K562 (cell line): ENCODE data around the gene ADAMTS6. TPM values are rescaled to one million over a fixed set of nuclear protein-coding genes. Genes with fewer than 3 reads are reported as not detected.

Experiments used
- ATAC-seq: fragments of 200-7000 bp; cut with Tn5 transposase; 3 replicates; pipeline ENCODE4 v1.9.1; 2020; ENCODE audit warnings: moderate library complexity
- BruUV-seq: library from RNA; stranded (reverse); fragments of 400-500 nt; replicated peaks from 2 replicates; lab custom pipeline; 2021; lab: Mats Ljungman, UMichigan
- CTCF ChIA-PET: fragments of 300-600 bp; formaldehyde crosslinking; extraction: SDS; loops from one replicate; lab custom pipeline; 2021; ENCODE audit warnings: low intra/inter-chr PET ratio; lab: Yijun Ruan, JAX
- POLR2A ChIA-PET: fragments of 300-600, 350-650 bp; sonication (Branson Sonifier 250); formaldehyde crosslinking; extraction: SDS; loops from one replicate; lab custom pipeline; 2021; ENCODE audit warnings: antibody characterized with exemption, inconsistent platforms; lab: Yijun Ruan, JAX
- DNase-seq, 4 experiments: peaks; one replicate each; pipeline versions ENCODE4 v3.0.0 to v3.0.0-alpha.2; 2011 to 2018; ENCODE audit warnings: low spot score in 3 of 4, mixed read lengths in 3 of 4; ENCODE audit errors: extremely low read depth in 1 of 4
- FAIRE-seq: peaks from 2 replicates; lab custom pipeline; 2011; peaks lifted over from hg19 to GRCh38; lab: Jason Lieb, UNC
- H2AFZ ChIP-seq: 2 replicates; pipeline ENCODE4 v1.6.0; 2011; ENCODE audit warnings: low read depth, low read length, control low read depth, inconsistent platforms
- H3K27ac ChIP-seq: fragments of 200-600 bp; 3 replicates; pipeline ENCODE4 v1.8.0; 2011; ENCODE audit warnings: low read depth, mild to moderate bottlenecking, control low read depth, inconsistent platforms, low read length, moderate library complexity, mixed read lengths; ENCODE audit errors: extremely low read depth
- H3K27me3 ChIP-seq, 2 experiments: fragments of 300-600 bp in 1 of 2; 2 replicates in 1 of 2; 3 replicates in 1 of 2; pipeline versions ENCODE4 v1.6.0 to v1.8.0; 2011; ENCODE audit warnings: inconsistent platforms in 2 of 2, low read length in 2 of 2, mild to moderate bottlenecking in 1 of 2, mixed read lengths in 1 of 2, moderate library complexity in 1 of 2; ENCODE audit not compliant: control insufficient read depth in 2 of 2, insufficient read depth in 2 of 2
- H3K36me3 ChIP-seq: fragments of 300-600 bp; 3 replicates; pipeline ENCODE4 v1.8.0; 2011; ENCODE audit warnings: mild to moderate bottlenecking, low read length, inconsistent platforms; ENCODE audit not compliant: control insufficient read depth, insufficient read depth
- H3K4me1 ChIP-seq, 2 experiments: fragments of 200-600 bp in 1 of 2; replicated peaks in 1 of 2; 2 replicates in 1 of 2; 3 replicates in 1 of 2; pipeline versions ENCODE4 v1.5.1 to v1.8.0; 2011; ENCODE audit warnings: inconsistent platforms in 2 of 2, low read length in 2 of 2, mild to moderate bottlenecking in 1 of 2, mixed read lengths in 1 of 2, moderate library complexity in 1 of 2; ENCODE audit not compliant: control insufficient read depth in 2 of 2, insufficient read depth in 2 of 2
- H3K4me2 ChIP-seq: 2 replicates; pipeline ENCODE4 v1.6.1; 2011; ENCODE audit warnings: low read length, control low read depth, inconsistent platforms, mixed read lengths; ENCODE audit not compliant: insufficient read depth
- H3K4me3 ChIP-seq: fragments of 200-600 bp; sonication (generic), shearing (Covaris generic); 2 replicates; pipeline ENCODE4 v1.5.1; 2016; ENCODE audit warnings: control low read depth, inconsistent platforms
- H3K79me2 ChIP-seq: fragments of 200-600 bp; 3 replicates; pipeline ENCODE4 v1.8.0; 2011; ENCODE audit warnings: low read length, inconsistent platforms; ENCODE audit not compliant: control insufficient read depth, insufficient read depth
- H3K9ac ChIP-seq, 2 experiments: 2 replicates each; pipeline versions ENCODE4 v1.6.0 to v1.6.1; 2011; ENCODE audit warnings: low read depth in 2 of 2, low read length in 2 of 2, control low read depth in 1 of 2, inconsistent platforms in 1 of 2, mild to moderate bottlenecking in 1 of 2, mixed read lengths in 1 of 2; ENCODE audit not compliant: insufficient read depth in 1 of 2
- H3K9me1 ChIP-seq: one replicate; pipeline ENCODE4 v1.6.0; 2011; ENCODE audit warnings: inconsistent platforms, mild to moderate bottlenecking, low read length, moderate library complexity; ENCODE audit not compliant: control insufficient read depth, insufficient read depth
- H3K9me3 ChIP-seq: replicated peaks from 2 replicates; pipeline ENCODE4 v1.5.1; 2011; ENCODE audit warnings: low read depth, low read length, inconsistent platforms; ENCODE audit not compliant: control insufficient read depth, insufficient read depth
- H4K20me1 ChIP-seq: replicated peaks from 2 replicates; pipeline ENCODE4 v1.6.1; 2011; ENCODE audit warnings: low read length, inconsistent platforms, mixed read lengths; ENCODE audit not compliant: control insufficient read depth, insufficient read depth
- E2F3 ChIP-seq: fragments of 250-450 bp; sonication (Bioruptor Pico); IDR thresholded peaks from 2 replicates; pipeline ENCODE4 v1.4.0; 2020; ENCODE audit warnings: mild to moderate bottlenecking
- ID3 ChIP-seq, 2 experiments: fragments of 250-450 bp in 1 of 2; fragments of 450-650 bp in 1 of 2; sonication (Bioruptor Pico) in 1 of 2; IDR thresholded peaks; 2 replicates each; pipeline versions ENCODE4 v1.6.1 to v1.8.0; 2016 to 2021; ENCODE audit warnings: mild to moderate bottlenecking in 2 of 2, moderate library complexity in 2 of 2, missing compliant biosample characterization in 1 of 2, missing genetic modification characterization in 1 of 2
- MAZ ChIP-seq, 2 experiments: fragments of 450-650 bp in 1 of 2; sonication (generic) in 1 of 2; formaldehyde crosslinking; IDR thresholded peaks in 1 of 2; conservative IDR thresholded peaks in 1 of 2; 2 replicates each; pipeline versions ENCODE4 v1.4.0 to v1.5.0; 2020; ENCODE audit warnings: mild to moderate bottlenecking in 1 of 2, missing genetic modification reagents in 1 of 2
- NCOR1 ChIP-seq: fragments of 450-650 bp; IDR thresholded peaks from 2 replicates; pipeline ENCODE4 v1.6.1; 2016; ENCODE audit warnings: mild to moderate bottlenecking, moderate library complexity
- PHB2 ChIP-seq: fragments of 450-650 bp; IDR thresholded peaks from 2 replicates; pipeline ENCODE4 v1.6.1; 2017; ENCODE audit warnings: low read depth
- RBBP5 ChIP-seq: fragments of 200-600 bp; sonication (generic); IDR thresholded peaks from 2 replicates; pipeline ENCODE4 v1.6.1; 2012; ENCODE audit warnings: borderline replicate concordance, mild to moderate bottlenecking, low read length, control low read depth, inconsistent platforms; ENCODE audit not compliant: insufficient read depth, poor library complexity, severe bottlenecking
- TAL1 ChIP-seq: fragments of 450-650 bp; IDR thresholded peaks from 2 replicates; pipeline ENCODE4 v1.6.1; 2016; ENCODE audit warnings: mild to moderate bottlenecking
- ZFP36 ChIP-seq: fragments of 150-350 bp; IDR thresholded peaks from 2 replicates; pipeline ENCODE4 v1.6.1; 2018; ENCODE audit warnings: low read length, low read depth; ENCODE audit not compliant: partially characterized antibody
- ZKSCAN8 ChIP-seq: fragments of 200-800 bp; sonication (Bioruptor generic); IDR thresholded peaks from 2 replicates; pipeline ENCODE4 v1.6.1; 2016; ENCODE audit warnings: missing genetic modification characterization, missing compliant biosample characterization
- ZNF134 ChIP-seq: fragments of 250-450 bp; sonication (Bioruptor Pico); conservative IDR thresholded peaks from 2 replicates; pipeline ENCODE4 v1.4.0; 2020
- ZNF3 ChIP-seq: fragments of 250-450 bp; sonication (Bioruptor Pico); IDR thresholded peaks from 2 replicates; pipeline ENCODE4 v1.5.0; 2021; ENCODE audit warnings: mild to moderate bottlenecking, moderate library complexity
- WGBS: fragments of 100-300 bp; shearing (Covaris generic); methylation state at CpG from one replicate; pipeline ENCODE4 v1.1.6; 2016; ENCODE audit warnings: low coverage, mixed read lengths; ENCODE audit not compliant: insufficient coverage; ENCODE audit errors: missing lambda C conversion rate; 5-methylcytosine and 5-hydroxymethylcytosine counted together
- in situ Hi-C: fragments of 300-500 bp; cut with MboI; formaldehyde crosslinking; loops from 4 replicates; pipeline ENCODE4 v1.15.0; 2018; ENCODE audit warnings: inconsistent platforms, mixed read lengths
- intact Hi-C: fragments of 100-400 bp; cut with micrococcal nuclease; formaldehyde crosslinking; loops from 2 replicates; pipeline ENCODE4 v1.14.2; 2022
- polyA plus RNA-seq, 8 experiments: library from polyadenylated mRNA; depleted of rRNA in 4 of 8; stranded (reverse) in 5 of 8; unstranded in 3 of 8; fragments of >200 nt; fragmentation: Nextera tagmentation in 2 of 8; fragmentation: Illumina TruSeq in 1 of 8; extraction: Ambion mirVana in 2 of 8; extraction: Trizol in 1 of 8; gene quantifications; 2 replicates each; pipeline versions ENCODE4 v1.2.1 to v1.2.3, GENCODE V29; 2011 to 2014; ENCODE audit warnings: inconsistent platforms in 1 of 8, missing spikeins in 1 of 8
- total RNA-seq, 7 experiments: library from RNA; depleted of rRNA in 6 of 7; stranded (reverse); fragments of >200 nt in 6 of 7; fragmentation: Illumina TruSeq in 2 of 7; extraction: Trizol in 2 of 7; gene quantifications; 2 replicates each; pipeline versions ENCODE4 v1.2.1 to v1.2.3, GENCODE V29; 2011 to 2021; ENCODE audit warnings: low replicate concordance in 1 of 7

The ADAMTS6 gene
- total and polyA plus RNA-seq, 9 of the 15 experiments (the other 6 are each of a cell fraction or from before 2014, with no cell fraction given), result 0.57 to 5.3 (median 1.5) TPM

DNA sequence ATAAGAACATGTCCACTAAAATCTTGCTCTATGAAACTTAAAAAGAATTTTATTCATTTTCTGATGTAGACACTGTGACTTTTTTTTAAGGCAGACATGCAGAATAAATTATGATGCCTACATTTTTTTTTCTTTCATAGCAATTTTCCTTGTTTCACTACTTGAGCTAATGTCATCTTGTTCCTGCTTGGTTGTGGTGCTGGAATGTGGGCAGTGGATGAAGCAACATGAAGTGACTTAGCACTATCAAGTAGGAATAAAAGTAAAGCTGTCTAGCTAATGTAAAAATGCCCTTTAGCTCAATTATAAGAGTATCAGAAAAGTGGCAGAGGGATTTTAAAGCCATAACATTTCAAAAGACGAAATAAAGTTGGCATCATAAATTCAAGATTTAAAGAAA is 191.0 kb downstream of the ADAMTS6 start (continued):
- no peak for TF ChIP-seq TAL1
- no peak for TF ChIP-seq ID3 (CRISPR knock-in tag; IDR thresholded peaks at IDR 0.05)
- TF ChIP-seq ID3 (tag; IDR thresholded peaks at IDR 0.05), result no peak
- TF ChIP-seq MAZ (CRISPR knock-in tag; conservative IDR thresholded peaks at IDR 0.05 in 1 of 2, IDR thresholded peaks at IDR 0.05 in 1 of 2), result no peak
- TF ChIP-seq NCOR1, result no peak
- TF ChIP-seq ZFP36, result no peak
- TF ChIP-seq ZNF134 (CRISPR knock-in tag), result no peak

DNA sequence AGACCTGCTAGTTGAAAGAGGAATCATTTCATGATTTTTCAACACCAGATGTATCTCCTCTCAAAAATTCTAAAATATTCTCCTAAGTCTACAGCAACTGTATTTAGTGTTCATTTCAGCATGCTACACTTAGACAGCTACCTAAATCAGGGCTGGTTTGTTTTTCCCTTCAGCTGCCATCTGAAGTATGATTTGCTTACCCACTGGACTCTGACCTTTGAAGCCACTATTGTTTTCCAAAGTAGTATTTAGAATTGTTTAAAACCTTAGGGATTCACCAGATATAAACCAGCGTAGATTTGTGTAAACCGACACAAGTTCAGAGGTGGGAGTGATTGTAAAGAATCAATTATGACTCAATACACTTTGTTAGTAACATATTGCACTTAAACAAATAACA is 193.1 kb downstream of the ADAMTS6 start:
- DNase-seq (no peak), FAIRE-seq (no peak), ATAC-seq (no peak)
- Histone ChIP-seq H3K27me3 (no peaks in the 10 kb centered on the region), H3K9ac (no peak overlapping the region), H3K79me2 (no peaks in the 10 kb centered on the region), H3K4me1 (no peaks in the 10 kb centered on the region), H3K9me1 (no peaks in the 10 kb centered on the region), H3K4me2 (no peak overlapping the region), H3K36me3 (no peaks in the 10 kb centered on the region), H3K27ac (no peak overlapping the region), H2AFZ (no peak overlapping the region), H3K9me3 (no peaks in the 10 kb centered on the region), H3K4me3 (no peak overlapping the region), H4K20me1 (no peaks in the 10 kb centered on the region)
- no peak for TF ChIP-seq PHB2
- TF ChIP-seq E2F3 (CRISPR knock-in tag), result no peak
- TF ChIP-seq ZKSCAN8 (CRISPR knock-in tag), result no peak
- TF ChIP-seq ZNF3, result no peak
- no peak for TF ChIP-seq RBBP5
- intact Hi-C loops, result no loop called here
- CTCF ChIA-PET, result no interaction called here
- 27% methylated on average over 2 of the region's 2 CpGs for WGBS
- in situ Hi-C loops, result no loop called here
- BruUV-seq, result no TSS peak
- POLR2A ChIA-PET, result no interaction called here
